Measurements from ENCODE around the gene OR10P1. TPM values are rescaled to one million over a fixed set of nuclear protein-coding genes. Genes with fewer than 3 reads are reported as not detected.

OR10P1 gene
- total RNA-seq, 1 donor from 2014 or later = not detected

GRCh38 chr12:55683676-55684075, 47.0 kb downstream of the OR10P1 start:
- H3K9me3 ChIP-seq (ENCODE audit: insufficient read depth, low read depth, low read length) = no peaks in the 10 kb centered on the region
- H3K36me3 Mint-ChIP-seq (ENCODE audit: low read depth, unreplicated experiment) = peaks cover 5% of the 10 kb centered on the region
- no peaks in the 10 kb centered on the region for H3K79me2 ChIP-seq (ENCODE audit: insufficient read depth, low read length)
- H3K9me3 Mint-ChIP-seq (ENCODE audit: unreplicated experiment) = peaks cover 5% of the 10 kb centered on the region
- DNase-seq (ENCODE audit: low read depth) (no peak), FAIRE-seq (no peak)
- H4K20me1 ChIP-seq (ENCODE audit: insufficient read depth, low read length) = no peaks in the 10 kb centered on the region
- no peak overlapping the region for H2AFZ ChIP-seq (ENCODE audit: low read depth, low read length)
- peaks cover 17% of the 10 kb centered on the region for H3K27me3 Mint-ChIP-seq (ENCODE audit: low read depth, unreplicated experiment)
- H3K27ac ChIP-seq (ENCODE audit: low read depth, low read length) = no peak overlapping the region
- no peak overlapping the region for H3K4me3 ChIP-seq (ENCODE audit: insufficient read depth, low read depth, low read length)
- TF ChIP-seq EZH2 (IDR thresholded peaks at IDR 0.05; ENCODE audit: insufficient read depth, low read length) (no peak), CTCF (IDR thresholded peaks at IDR 0.05; ENCODE audit: insufficient read depth, low read depth, low read length) (no peak)
- no peak overlapping the region for H3K9ac ChIP-seq (ENCODE audit: low read length)
- peaks cover 14% of the 10 kb centered on the region for H3K4me1 Mint-ChIP-seq (ENCODE audit: low read depth, unreplicated experiment)
- no peaks in the 10 kb centered on the region for H3K36me3 ChIP-seq (ENCODE audit: insufficient read depth, low read length)
- no peak overlapping the region for H3K27ac Mint-ChIP-seq (ENCODE audit: unreplicated experiment)
- no peaks in the 10 kb centered on the region for H3K27me3 ChIP-seq (ENCODE audit: insufficient read depth, low read length)
- H3K4me2 ChIP-seq (ENCODE audit: low read length) = no peak overlapping the region
- H3K4me3 Mint-ChIP-seq (ENCODE audit: unreplicated experiment) = no peak overlapping the region
- H3K4me1 ChIP-seq (ENCODE audit: insufficient read depth, low read length) = peaks cover 10% of the 10 kb centered on the region

GRCh38 chr12:55684761-55685370, 48.2 kb downstream of the OR10P1 start:
- peaks cover 5% of the 10 kb centered on the region for H3K36me3 Mint-ChIP-seq (ENCODE audit: low read depth, unreplicated experiment)
- Histone ChIP-seq H2AFZ (ENCODE audit: low read depth, low read length) (no peak overlapping the region), H3K4me2 (ENCODE audit: low read length) (no peak overlapping the region), H3K9ac (ENCODE audit: low read length) (no peak overlapping the region), H3K4me1 (ENCODE audit: insufficient read depth, low read length) (peaks cover 10% of the 10 kb centered on the region), H3K36me3 (ENCODE audit: insufficient read depth, low read length) (no peaks in the 10 kb centered on the region), H3K27ac (ENCODE audit: low read depth, low read length) (no peak overlapping the region), H3K27me3 (ENCODE audit: insufficient read depth, low read length) (no peaks in the 10 kb centered on the region), H4K20me1 (ENCODE audit: insufficient read depth, low read length) (no peaks in the 10 kb centered on the region), H3K9me3 (ENCODE audit: insufficient read depth, low read depth, low read length) (no peaks in the 10 kb centered on the region), H3K79me2 (ENCODE audit: insufficient read depth, low read length) (no peaks in the 10 kb centered on the region), H3K4me3 (ENCODE audit: insufficient read depth, low read depth, low read length) (no peak overlapping the region)
- peaks cover 14% of the 10 kb centered on the region for H3K4me1 Mint-ChIP-seq (ENCODE audit: low read depth, unreplicated experiment)
- no peak overlapping the region for H3K4me3 Mint-ChIP-seq (ENCODE audit: unreplicated experiment)
- TF ChIP-seq EZH2 (IDR thresholded peaks at IDR 0.05; ENCODE audit: insufficient read depth, low read length) (no peak), CTCF (IDR thresholded peaks at IDR 0.05; ENCODE audit: insufficient read depth, low read depth, low read length) (no peak)
- H3K27ac Mint-ChIP-seq (ENCODE audit: unreplicated experiment) = no peak overlapping the region
- H3K9me3 Mint-ChIP-seq (ENCODE audit: unreplicated experiment) = peaks cover 5% of the 10 kb centered on the region
- no peak for DNase-seq (ENCODE audit: low read depth)
- H3K27me3 Mint-ChIP-seq (ENCODE audit: low read depth, unreplicated experiment) = peaks cover 17% of the 10 kb centered on the region
- FAIRE-seq = no peak

GRCh38 chr12:55685671-55686070, 49.0 kb downstream of the OR10P1 start:
- H2AFZ ChIP-seq (ENCODE audit: low read depth, low read length) = no peak overlapping the region
- H3K27ac ChIP-seq (ENCODE audit: low read depth, low read length) = no peak overlapping the region
- H3K4me1 ChIP-seq (ENCODE audit: insufficient read depth, low read length) = peaks cover 10% of the 10 kb centered on the region
- TF ChIP-seq EZH2 (IDR thresholded peaks at IDR 0.05; ENCODE audit: insufficient read depth, low read length) = no peak
- no peak overlapping the region for H3K9ac ChIP-seq (ENCODE audit: low read length)
- H3K4me3 ChIP-seq (ENCODE audit: insufficient read depth, low read depth, low read length) = no peak overlapping the region
- H3K9me3 ChIP-seq (ENCODE audit: insufficient read depth, low read depth, low read length) = no peaks in the 10 kb centered on the region
- Mint-ChIP-seq H3K4me1 (ENCODE audit: low read depth, unreplicated experiment) (peaks cover 14% of the 10 kb centered on the region), H3K9me3 (ENCODE audit: unreplicated experiment) (peaks cover 5% of the 10 kb centered on the region), H3K27ac (ENCODE audit: unreplicated experiment) (no peak overlapping the region), H3K4me3 (ENCODE audit: unreplicated experiment) (peak overlapping the region; percentile 28), H3K36me3 (ENCODE audit: low read depth, unreplicated experiment) (peaks cover 5% of the 10 kb centered on the region), H3K27me3 (ENCODE audit: low read depth, unreplicated experiment) (peaks cover 16% of the 10 kb centered on the region)
- no peaks in the 10 kb centered on the region for H4K20me1 ChIP-seq (ENCODE audit: insufficient read depth, low read length)
- FAIRE-seq (no peak), DNase-seq (ENCODE audit: low read depth) (no peak)
- no peaks in the 10 kb centered on the region for H3K27me3 ChIP-seq (ENCODE audit: insufficient read depth, low read length)
- H3K36me3 ChIP-seq (ENCODE audit: insufficient read depth, low read length) = no peaks in the 10 kb centered on the region
- H3K79me2 ChIP-seq (ENCODE audit: insufficient read depth, low read length) = no peaks in the 10 kb centered on the region
- H3K4me2 ChIP-seq (ENCODE audit: low read length) = no peak overlapping the region
